ENCODE results near the gene DOK4.

Gene DOK4

DNA sequence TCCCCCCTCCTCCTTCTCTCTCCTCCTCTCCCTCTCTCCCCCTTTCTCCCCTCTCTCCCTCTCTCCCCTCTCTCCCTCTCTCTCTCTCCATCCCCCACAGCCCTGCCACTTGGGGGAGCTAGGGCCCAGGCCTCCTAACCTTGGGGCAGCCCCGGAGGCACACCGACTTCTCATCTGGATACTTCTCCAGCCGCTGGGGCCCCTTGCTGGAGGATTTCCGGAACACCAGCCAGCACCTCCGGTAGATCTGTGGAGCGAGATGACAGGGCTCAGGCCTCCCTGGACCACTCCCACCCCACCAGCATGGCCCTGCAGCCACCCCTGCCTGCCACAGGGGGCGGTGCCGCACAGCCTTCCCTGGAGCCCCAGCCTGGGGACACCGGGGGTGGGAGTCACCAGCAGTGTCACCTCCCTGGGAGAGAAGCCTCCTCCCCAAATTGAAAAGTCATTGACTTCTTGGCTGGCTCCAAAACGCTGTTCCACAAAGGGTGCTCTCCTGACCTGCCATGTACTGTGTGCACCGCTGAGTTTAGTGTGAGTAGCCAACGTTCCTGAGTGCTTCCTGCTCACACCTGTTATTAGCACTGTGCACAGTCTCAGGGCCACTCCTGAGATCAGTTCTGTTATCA is 10.5 kb downstream of the DOK4 start:
- Histone ChIP-seq H3K4me3 (replicated peaks; ENCODE audit: insufficient read depth, low read length) (no peak overlapping the region), H3K27me3 (ENCODE audit: insufficient read depth, poor library complexity, severe bottlenecking) (peaks cover 8% of the 10 kb centered on the region), H3K27ac (replicated peaks) (no peak overlapping the region)
- peak; percentile 51 to 87 for DNase-seq (ENCODE audit: low read depth in 1 of 2, low spot score in 1 of 2)
- no peak for TF ChIP-seq SPI1 (IDR thresholded peaks at IDR 0.05; ENCODE audit: borderline replicate concordance, low read depth)
- TF ChIP-seq, protein P1, sequence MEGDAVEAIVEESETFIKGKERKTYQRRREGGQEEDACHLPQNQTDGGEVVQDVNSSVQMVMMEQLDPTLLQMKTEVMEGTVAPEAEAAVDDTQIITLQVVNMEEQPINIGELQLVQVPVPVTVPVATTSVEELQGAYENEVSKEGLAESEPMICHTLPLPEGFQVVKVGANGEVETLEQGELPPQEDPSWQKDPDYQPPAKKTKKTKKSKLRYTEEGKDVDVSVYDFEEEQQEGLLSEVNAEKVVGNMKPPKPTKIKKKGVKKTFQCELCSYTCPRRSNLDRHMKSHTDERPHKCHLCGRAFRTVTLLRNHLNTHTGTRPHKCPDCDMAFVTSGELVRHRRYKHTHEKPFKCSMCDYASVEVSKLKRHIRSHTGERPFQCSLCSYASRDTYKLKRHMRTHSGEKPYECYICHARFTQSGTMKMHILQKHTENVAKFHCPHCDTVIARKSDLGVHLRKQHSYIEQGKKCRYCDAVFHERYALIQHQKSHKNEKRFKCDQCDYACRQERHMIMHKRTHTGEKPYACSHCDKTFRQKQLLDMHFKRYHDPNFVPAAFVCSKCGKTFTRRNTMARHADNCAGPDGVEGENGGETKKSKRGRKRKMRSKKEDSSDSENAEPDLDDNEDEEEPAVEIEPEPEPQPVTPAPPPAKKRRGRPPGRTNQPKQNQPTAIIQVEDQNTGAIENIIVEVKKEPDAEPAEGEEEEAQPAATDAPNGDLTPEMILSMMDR (IDR thresholded peaks at IDR 0.05; ENCODE audit: insufficient read depth, low read length), result peak; percentile 72

DNA sequence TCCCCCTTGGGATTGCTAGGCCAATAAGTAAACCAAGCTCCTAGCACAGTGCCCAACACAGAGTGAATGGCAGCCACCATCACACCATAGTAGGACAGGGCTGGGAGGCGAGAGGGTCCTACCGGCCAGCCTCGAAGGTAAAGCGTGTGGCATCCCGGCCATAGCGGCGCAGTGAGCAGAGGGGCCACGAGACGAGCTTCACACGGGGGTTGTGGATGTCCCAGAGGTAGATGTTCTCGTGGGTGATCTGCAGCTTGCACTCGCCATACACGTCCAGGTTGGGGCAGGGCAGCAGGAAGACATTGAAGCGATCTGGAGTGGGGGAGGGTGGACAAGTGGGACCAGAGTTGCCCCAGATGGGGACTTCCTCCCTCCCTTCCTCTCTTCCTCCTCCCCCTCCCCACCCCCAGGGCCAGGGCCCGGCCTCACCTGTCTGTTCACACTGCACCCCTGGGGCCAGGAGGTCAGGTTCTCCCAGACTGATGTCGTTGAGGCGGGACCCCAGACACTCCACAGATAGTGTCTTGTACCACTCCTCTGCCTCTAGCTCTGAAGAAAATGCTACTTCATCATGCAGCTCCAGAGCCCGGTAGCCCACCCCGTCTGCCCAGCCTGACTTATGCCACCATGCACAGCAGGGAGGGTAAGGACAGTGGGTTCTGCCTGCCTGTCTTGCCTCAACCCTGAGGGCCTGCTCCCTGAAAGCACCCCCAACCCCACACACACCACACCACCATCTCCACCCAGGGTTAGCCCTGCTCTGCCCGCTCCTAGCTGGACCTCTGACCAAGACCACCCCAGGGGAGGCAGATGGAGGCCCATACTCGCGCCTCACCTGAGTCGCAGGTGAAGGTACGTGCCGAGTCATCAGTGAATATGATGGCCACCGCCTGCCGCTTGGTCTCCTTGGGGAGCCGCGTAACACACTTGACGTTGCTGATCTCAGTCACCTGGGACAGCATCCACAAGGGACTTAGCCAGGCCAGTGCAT is 11.3 kb downstream of the DOK4 start:
- no peak overlapping the region for H3K27ac ChIP-seq (replicated peaks)
- no peak for DNase-seq (ENCODE audit: low read depth in 1 of 2, low spot score in 1 of 2)
- TF ChIP-seq, protein P2, sequence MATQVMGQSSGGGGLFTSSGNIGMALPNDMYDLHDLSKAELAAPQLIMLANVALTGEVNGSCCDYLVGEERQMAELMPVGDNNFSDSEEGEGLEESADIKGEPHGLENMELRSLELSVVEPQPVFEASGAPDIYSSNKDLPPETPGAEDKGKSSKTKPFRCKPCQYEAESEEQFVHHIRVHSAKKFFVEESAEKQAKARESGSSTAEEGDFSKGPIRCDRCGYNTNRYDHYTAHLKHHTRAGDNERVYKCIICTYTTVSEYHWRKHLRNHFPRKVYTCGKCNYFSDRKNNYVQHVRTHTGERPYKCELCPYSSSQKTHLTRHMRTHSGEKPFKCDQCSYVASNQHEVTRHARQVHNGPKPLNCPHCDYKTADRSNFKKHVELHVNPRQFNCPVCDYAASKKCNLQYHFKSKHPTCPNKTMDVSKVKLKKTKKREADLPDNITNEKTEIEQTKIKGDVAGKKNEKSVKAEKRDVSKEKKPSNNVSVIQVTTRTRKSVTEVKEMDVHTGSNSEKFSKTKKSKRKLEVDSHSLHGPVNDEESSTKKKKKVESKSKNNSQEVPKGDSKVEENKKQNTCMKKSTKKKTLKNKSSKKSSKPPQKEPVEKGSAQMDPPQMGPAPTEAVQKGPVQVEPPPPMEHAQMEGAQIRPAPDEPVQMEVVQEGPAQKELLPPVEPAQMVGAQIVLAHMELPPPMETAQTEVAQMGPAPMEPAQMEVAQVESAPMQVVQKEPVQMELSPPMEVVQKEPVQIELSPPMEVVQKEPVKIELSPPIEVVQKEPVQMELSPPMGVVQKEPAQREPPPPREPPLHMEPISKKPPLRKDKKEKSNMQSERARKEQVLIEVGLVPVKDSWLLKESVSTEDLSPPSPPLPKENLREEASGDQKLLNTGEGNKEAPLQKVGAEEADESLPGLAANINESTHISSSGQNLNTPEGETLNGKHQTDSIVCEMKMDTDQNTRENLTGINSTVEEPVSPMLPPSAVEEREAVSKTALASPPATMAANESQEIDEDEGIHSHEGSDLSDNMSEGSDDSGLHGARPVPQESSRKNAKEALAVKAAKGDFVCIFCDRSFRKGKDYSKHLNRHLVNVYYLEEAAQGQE (IDR thresholded peaks at IDR 0.05; ENCODE audit: insufficient replicate concordance, low read depth), result no peak
- TF ChIP-seq SPI1 (IDR thresholded peaks at IDR 0.05; ENCODE audit: borderline replicate concordance, low read depth) (no peak), POLR2AphosphoS5 (IDR thresholded peaks at IDR 0.05; ENCODE audit: low read depth) (no peak), GABPA (IDR thresholded peaks at IDR 0.05; ENCODE audit: low read depth) (no peak)
- TF ChIP-seq, protein P1 (IDR thresholded peaks at IDR 0.05; ENCODE audit: insufficient read depth, low read length), result no peak

DNA sequence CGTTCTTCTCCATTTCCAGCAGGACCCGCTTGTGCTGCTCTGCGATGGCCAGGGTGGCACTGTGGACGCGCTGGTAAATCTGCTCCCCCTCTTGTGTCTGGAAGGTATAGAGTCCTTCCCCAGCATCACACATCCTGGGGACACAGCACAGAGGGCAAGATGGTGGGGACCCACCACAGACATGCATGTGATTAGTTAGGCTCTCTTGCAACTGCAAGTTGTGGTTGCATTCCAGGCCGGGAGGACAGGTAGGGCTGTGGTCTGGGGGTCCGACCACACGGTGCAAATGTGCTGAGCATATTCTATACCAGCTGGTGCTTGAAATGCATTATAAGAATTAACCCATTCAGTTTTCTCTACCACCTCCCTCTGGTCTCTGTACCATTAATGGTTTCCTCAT is 12.4 kb downstream of the DOK4 start:
- TF ChIP-seq SPI1 (IDR thresholded peaks at IDR 0.05; ENCODE audit: borderline replicate concordance, low read depth), result no peak
- TF ChIP-seq, protein P1 (IDR thresholded peaks at IDR 0.05; ENCODE audit: insufficient read depth, low read length), result no peak
- TF ChIP-seq, protein P2 (IDR thresholded peaks at IDR 0.05; ENCODE audit: insufficient replicate concordance, low read depth), result no peak
- TF ChIP-seq POLR2AphosphoS5 (IDR thresholded peaks at IDR 0.05; ENCODE audit: low read depth), result no peak
- TF ChIP-seq GABPA (IDR thresholded peaks at IDR 0.05; ENCODE audit: low read depth), result no peak
- Histone ChIP-seq H3K27me3 (ENCODE audit: insufficient read depth, poor library complexity, severe bottlenecking) (no peaks in the 10 kb centered on the region), H3K4me3 (replicated peaks; ENCODE audit: insufficient read depth, low read length) (no peak overlapping the region), H3K27ac (replicated peaks) (no peak overlapping the region)
- no peak for DNase-seq (ENCODE audit: low read depth in 1 of 2, low spot score in 1 of 2)

More for the DNA sequence above, 11.3 kb downstream of the DOK4 start:
- peaks cover 7% of the 10 kb centered on the region for H3K27me3 ChIP-seq (ENCODE audit: insufficient read depth, poor library complexity, severe bottlenecking)
- H3K4me3 ChIP-seq (replicated peaks; ENCODE audit: insufficient read depth, low read length), result no peak overlapping the region
